ENCODE results near the gene EIF4G3. TPM values are rescaled to one million over a fixed set of nuclear protein-coding genes. Genes with fewer than 3 reads are reported as not detected.

The EIF4G3 gene
- total RNA-seq, 1 donor from 2014 or later: 33.9 TPM

DNA sequence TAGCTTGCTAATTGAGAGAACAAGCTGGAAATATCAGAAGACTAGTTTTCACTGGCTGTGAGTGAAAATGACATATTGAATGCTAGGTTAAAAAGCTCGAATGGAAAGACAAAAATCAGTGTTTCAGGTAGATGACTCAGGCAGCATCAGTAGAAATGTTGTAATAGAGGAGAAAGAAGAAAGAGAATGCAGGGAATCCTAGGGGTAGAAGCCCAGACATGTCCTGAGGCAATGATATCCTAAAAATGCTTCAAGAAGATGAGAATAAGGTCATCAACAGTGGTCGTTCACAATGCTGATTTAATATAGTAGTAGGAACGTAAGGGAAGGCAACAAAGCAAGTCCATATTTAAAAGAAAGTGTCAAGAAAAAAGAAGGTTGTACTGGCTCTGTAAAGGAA lies 292.9 kb downstream of the EIF4G3 start:
- H3K27ac ChIP-seq (replicated peaks): no peak overlapping the region
- no peaks in the 10 kb centered on the region for H3K9me3 ChIP-seq (replicated peaks)
- TF ChIP-seq, protein P1, sequence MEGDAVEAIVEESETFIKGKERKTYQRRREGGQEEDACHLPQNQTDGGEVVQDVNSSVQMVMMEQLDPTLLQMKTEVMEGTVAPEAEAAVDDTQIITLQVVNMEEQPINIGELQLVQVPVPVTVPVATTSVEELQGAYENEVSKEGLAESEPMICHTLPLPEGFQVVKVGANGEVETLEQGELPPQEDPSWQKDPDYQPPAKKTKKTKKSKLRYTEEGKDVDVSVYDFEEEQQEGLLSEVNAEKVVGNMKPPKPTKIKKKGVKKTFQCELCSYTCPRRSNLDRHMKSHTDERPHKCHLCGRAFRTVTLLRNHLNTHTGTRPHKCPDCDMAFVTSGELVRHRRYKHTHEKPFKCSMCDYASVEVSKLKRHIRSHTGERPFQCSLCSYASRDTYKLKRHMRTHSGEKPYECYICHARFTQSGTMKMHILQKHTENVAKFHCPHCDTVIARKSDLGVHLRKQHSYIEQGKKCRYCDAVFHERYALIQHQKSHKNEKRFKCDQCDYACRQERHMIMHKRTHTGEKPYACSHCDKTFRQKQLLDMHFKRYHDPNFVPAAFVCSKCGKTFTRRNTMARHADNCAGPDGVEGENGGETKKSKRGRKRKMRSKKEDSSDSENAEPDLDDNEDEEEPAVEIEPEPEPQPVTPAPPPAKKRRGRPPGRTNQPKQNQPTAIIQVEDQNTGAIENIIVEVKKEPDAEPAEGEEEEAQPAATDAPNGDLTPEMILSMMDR (IDR thresholded peaks at IDR 0.05; ENCODE audit: borderline replicate concordance): no peak
- H3K4me1 ChIP-seq: no peaks in the 10 kb centered on the region
- peaks cover 27% of the 10 kb centered on the region for H3K36me3 ChIP-seq
- intact Hi-C loops (cut with micrococcal nuclease): no loop called here
- H3K4me3 ChIP-seq: no peak overlapping the region
- DNase-seq: no peak
- H3K27me3 ChIP-seq (ENCODE audit: low read depth): no peaks in the 10 kb centered on the region

DNA sequence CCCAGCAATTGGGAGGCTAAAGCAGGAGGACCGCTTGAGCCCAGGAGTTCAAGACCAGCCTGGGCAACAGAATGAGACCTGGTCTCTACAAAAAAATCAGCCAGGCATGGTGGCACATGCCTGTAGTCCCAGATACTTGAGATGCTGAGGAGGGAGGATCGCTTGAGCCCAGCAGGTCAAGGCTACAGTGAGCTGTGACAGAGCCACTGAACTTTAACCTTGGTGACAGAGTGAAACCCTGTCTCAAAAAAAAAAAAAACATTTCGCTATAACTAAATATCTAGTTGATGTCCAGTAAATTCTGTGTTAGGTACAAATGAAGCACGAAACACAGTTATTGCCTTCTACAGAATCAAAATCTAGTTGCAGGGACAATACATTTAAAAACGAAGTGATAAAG lies 293.9 kb downstream of the EIF4G3 start:
- TF ChIP-seq, protein P1 (IDR thresholded peaks at IDR 0.05; ENCODE audit: borderline replicate concordance): no peak
- H3K4me1 ChIP-seq: no peaks in the 10 kb centered on the region
- intact Hi-C loops (cut with micrococcal nuclease): no loop called here
- H3K9me3 ChIP-seq (replicated peaks): no peaks in the 10 kb centered on the region
- no peaks in the 10 kb centered on the region for H3K27me3 ChIP-seq (ENCODE audit: low read depth)
- no peak for DNase-seq
- H3K27ac ChIP-seq (replicated peaks): no peak overlapping the region
- H3K36me3 ChIP-seq: peaks cover 37% of the 10 kb centered on the region
- no peak overlapping the region for H3K4me3 ChIP-seq

DNA sequence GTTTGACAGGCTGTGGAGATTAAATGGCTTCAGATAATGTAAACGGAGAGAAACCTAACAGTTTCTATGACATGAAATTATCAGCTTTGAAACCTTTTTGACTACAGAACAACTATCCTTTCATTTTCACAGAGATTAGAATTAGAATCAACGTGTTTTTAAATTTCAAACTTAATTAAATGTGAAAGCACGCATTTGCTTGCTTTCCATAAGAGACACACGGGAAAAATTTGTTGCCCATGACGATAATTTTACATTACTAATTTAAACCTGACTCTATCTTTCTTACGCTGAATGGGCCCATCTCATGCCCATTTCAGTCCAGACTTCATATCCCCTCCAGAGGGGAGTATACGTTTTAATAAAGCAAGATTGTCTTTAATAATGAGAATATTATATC lies 297.9 kb downstream of the EIF4G3 start:
- no peaks in the 10 kb centered on the region for H3K27me3 ChIP-seq (ENCODE audit: low read depth)
- TF ChIP-seq, protein P1 (IDR thresholded peaks at IDR 0.05; ENCODE audit: borderline replicate concordance): no peak
- no peak for DNase-seq
- H3K27ac ChIP-seq (replicated peaks): no peak overlapping the region
- H3K9me3 ChIP-seq (replicated peaks): no peaks in the 10 kb centered on the region
- no peak overlapping the region for H3K4me3 ChIP-seq
- H3K36me3 ChIP-seq: peaks cover 37% of the 10 kb centered on the region
- H3K4me1 ChIP-seq: no peaks in the 10 kb centered on the region
- intact Hi-C loops (cut with micrococcal nuclease): no loop called here

DNA sequence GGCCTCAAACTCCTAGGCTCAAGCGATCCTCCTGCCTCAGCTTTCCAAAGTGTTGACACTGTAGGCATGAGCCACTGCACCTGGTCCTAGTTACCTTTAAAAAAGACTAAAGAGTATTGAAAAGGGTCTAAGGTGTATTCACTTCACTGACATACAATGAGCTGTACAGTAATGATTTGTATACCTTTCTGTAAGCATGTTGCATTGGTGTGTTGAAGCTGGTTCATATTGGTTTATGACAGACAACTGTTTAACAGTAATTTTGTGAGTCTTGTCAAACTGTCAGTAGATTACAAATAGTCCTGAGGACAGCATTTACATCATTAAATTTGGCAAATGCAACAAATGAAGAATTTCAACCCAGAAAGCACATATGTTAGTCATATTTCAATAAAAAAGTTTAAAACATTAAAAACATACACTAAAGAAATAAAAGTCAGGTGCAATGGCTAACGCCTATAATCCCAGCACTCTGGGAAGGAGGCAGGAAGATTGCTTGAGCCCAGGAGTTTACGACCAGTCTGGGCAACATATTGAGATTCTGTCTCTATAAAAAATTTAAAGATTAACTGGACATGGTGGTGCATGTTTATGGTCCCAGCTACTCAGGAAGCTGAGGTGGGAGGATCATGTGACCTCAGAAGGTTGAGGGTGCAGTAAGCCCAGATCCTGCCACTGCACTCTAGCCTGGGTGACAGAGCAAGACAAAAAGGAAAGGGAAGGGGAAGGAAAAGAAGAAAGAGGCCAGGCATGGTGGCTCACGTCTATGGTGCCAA lies 301.3 kb downstream of the EIF4G3 start:
- H3K36me3 ChIP-seq: peaks cover 34% of the 10 kb centered on the region
- no peak overlapping the region for H3K4me3 ChIP-seq
- TF ChIP-seq, protein P1 (IDR thresholded peaks at IDR 0.05; ENCODE audit: borderline replicate concordance): no peak
- H3K4me1 ChIP-seq: no peaks in the 10 kb centered on the region
- intact Hi-C loops (cut with micrococcal nuclease): no loop called here
- H3K27ac ChIP-seq (replicated peaks): no peak overlapping the region
- DNase-seq: no peak
- H3K9me3 ChIP-seq (replicated peaks): no peaks in the 10 kb centered on the region
- H3K27me3 ChIP-seq (ENCODE audit: low read depth): no peaks in the 10 kb centered on the region

DNA sequence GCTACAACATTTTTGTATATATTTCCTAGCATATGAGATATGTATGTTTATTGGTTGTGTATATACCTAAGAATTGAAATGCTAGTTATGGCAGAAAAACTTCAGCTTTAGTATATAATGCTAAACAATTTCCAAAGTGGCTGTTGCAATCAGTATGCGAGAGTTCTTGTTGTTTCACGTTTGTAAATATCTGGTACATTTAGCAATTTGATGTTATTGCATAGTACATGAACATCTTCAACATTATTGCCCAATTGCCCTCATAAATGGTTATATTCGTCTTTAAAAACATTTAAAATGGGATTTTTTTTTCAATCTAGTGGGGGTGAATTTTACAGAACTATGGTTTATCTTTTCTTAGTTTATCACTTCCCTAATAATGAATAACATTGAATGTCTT lies 303.4 kb downstream of the EIF4G3 start:
- no peaks in the 10 kb centered on the region for H3K4me1 ChIP-seq
- no peak overlapping the region for H3K27ac ChIP-seq (replicated peaks)
- H3K9me3 ChIP-seq (replicated peaks): no peaks in the 10 kb centered on the region
- TF ChIP-seq, protein P1 (IDR thresholded peaks at IDR 0.05; ENCODE audit: borderline replicate concordance): no peak
- H3K4me3 ChIP-seq: no peak overlapping the region
- DNase-seq: no peak
- intact Hi-C loops (cut with micrococcal nuclease): no loop called here
- H3K27me3 ChIP-seq (ENCODE audit: low read depth): no peaks in the 10 kb centered on the region
- peaks cover 21% of the 10 kb centered on the region for H3K36me3 ChIP-seq
